Nasal cavity respiratory epithelium epithelial cell of viscerocranial mucosa (primary cell): ENCODE data around the gene HOXD11. TPM values are rescaled to one million over a fixed set of nuclear protein-coding genes. Genes with fewer than 3 reads are reported as not detected.

Experiments used
- total RNA-seq: library from RNA; depleted of rRNA; stranded (reverse); fragments of >200 nt; gene quantifications from 2 replicates; pipeline ENCODE4 v1.2.3, GENCODE V29; 2014

The HOXD11 gene
- not detected in 2 replicates for total RNA-seq

DNA sequence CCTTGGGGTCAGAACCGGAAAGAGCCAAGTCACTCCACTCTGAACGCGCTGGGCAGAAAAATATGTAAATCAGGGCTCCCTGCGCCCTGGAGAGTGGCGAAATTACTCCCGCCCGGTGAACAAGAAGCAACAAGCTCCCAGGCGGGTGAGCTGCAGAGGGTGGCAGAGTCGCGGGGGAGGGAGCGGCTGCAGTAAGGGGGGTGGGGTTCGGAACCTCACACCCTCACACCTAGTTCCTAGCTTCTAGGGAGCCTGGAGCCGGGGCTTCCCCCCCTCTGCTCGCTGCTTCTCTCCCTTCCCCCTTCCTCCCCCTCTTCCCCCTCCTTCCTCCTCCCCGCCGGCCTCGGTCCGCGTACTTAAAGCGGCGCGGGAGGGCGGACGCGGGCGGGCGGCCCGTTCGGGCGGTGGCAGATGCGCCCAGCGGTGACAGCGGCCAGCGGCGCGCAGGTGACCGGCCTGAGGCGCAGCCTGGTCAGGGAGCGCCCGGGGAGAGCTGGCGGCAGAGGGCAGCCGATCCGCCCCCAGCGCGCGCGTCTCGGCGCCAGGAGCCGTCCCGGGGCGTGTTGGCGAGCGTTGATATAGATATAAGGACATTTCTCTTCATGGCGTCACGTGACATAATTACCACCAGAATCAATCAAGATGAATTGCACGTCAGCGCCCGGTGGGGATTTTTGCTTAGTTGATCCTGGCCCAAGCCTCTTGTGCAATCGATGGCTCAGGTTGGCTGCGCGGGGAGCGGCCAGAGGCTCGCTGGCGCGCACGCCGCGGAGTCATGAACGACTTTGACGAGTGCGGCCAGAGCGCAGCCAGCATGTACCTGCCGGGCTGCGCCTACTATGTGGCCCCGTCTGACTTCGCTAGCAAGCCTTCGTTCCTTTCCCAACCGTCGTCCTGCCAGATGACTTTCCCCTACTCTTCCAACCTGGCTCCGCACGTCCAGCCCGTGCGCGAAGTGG lies at the start of gene HOXD11:
Gene HOXD11 (plus strand): TSS at position 700 of the 959 bp plus-strand sequence. CDS start 76 bp downstream, at position 776.

DNA sequence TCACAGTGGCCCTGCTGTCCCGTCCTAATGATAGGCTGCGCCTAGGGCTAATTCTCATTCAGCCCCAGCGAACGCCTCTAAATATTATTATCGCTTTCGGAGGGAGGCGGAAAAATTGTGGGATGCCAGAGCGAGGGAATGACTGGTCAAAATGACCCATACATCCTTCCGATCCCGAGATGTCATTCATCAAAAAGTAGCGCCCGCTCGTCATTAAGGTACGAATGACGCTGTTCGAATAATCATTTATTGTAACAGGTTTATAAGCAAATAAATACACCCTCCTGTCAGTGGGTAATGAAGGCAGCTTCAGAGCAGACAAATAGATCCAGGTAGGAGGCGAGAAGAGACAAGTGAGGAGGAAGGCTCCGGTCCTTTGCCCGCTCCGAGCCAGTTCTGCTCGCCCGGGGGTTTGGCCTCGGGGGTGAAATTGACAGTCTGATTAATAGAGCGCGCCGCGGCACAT lies 23.3 kb upstream of the HOXD11 start, which contains the start of gene EVX2:
Gene EVX2 (minus strand): TSS at position 167 of the 466 bp plus-strand sequence. CDS start 186 bp downstream, outside the sequence.

DNA sequence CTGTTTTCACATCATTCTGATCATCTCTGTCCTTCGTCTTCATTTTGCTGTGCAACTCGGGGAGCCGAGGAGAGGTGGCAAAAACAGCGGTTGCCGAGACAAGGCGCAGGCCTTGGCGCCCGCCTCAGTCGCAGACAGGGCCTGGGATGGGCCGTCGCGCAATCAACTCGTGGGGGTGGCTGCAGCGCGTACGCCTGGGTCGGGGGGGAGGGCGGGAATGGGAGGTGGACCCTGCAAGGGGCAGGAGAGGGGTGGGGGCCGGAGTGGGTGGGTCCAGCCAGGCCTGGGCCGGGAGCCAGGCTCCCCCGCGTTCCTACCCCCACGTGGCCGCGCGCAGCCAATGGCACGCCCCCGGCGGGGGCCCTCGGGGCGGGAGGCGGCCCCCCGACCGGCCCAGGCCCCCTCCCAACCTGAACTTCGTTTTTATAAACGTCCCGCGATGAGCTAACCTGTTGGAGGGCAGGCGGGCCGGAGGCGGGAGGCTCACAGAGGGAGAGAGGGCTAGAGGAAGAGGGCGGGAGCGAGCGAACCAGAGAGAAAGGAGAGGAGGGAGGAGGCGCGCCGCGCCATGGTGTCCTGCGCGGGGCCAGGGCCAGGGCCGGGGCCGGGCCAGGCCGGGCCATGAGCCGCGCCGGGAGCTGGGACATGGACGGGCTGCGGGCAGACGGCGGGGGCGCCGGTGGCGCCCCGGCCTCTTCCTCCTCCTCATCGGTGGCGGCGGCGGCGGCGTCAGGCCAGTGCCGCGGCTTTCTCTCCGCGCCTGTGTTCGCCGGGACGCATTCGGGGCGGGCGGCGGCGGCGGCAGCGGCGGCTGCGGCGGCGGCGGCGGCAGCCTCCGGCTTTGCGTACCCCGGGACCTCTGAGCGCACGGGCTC lies 14.6 kb upstream of the HOXD11 start, which contains the start of gene HOXD13:
Gene HOXD13 (plus strand): TSS at position 452 of the 875 bp plus-strand sequence. CDS start 170 bp downstream, at position 622.

DNA sequence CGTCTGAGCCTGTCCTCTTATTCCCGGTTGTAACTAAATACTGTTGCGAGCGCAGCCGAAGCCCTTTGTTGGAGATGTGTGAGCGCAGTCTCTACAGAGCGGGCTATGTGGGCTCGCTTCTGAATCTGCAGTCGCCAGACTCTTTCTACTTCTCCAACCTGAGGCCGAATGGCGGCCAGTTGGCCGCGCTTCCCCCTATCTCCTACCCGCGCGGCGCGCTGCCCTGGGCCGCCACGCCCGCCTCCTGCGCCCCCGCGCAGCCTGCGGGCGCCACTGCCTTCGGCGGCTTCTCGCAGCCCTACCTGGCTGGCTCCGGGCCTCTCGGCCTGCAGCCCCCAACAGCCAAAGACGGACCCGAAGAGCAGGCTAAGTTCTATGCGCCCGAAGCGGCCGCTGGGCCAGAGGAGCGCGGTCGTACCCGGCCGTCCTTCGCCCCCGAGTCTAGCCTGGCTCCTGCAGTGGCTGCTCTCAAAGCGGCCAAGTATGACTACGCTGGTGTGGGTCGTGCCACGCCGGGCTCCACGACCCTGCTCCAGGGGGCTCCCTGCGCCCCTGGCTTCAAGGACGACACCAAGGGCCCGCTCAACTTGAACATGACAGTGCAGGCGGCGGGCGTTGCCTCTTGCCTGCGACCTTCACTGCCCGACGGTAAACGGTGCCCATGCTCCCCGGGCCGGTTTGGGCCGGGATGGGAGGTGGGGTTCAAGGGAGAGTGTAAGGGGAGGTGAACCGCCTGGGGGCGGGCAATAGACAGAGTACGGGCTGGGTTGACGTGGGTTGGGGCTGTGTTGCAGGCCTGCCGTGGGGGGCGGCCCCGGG lies 7.1 kb upstream of the HOXD11 start, which contains the start of gene HOXD12:
Gene HOXD12 (plus strand): TSS at position 68 of the 819 bp plus-strand sequence. CDS start 7 bp downstream, at position 75.

DNA sequence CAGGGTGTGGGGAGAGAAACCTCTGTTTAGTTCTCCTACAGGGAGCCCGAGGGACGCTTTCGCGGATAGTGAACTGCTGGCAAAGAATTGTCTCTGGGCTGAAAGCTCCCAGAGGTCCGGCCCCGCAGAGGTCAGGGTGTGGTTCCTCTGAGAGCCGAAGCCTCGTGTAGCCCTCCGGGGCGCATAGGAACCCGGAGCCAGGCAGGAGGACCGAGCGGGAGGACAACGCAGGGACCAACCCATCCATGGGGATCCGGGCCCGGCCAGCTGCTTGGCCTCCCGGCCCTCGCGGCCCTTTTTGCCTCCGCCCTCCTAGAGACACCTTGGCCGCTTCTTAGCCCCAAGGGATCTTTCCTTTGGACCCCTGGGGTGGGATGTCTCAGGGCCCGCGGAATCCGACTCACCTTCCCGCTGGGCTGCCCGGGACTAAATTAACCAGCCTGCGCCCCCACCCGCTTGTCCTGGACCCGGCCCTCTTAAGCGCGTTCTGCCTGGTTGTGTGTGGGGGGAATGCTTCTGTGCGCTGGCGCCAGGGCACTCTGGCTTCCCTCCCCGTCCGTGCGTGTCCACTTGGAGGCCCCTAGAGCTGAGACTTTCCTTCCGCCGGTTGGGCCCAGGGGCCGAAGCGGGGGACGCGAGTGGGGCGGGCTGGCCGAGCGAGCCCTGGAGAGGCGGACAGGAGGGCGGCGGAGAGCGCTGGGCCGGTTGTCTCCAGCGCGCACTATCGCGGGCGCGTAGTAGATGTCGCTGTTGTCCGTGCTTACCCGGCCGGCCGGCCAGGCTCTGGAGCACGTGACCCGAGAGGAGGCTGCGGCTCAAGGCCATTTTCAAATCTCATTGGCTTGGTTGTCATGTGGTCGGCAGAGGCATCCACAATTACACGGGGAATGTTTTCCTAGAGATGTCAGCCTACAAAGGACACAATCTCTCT lies 9.1 kb downstream of the HOXD11 start, which contains the start of gene HOXD10:
Gene HOXD10 (plus strand): TSS at position 896 of the 931 bp plus-strand sequence. CDS start 56 bp downstream, outside the sequence.

DNA sequence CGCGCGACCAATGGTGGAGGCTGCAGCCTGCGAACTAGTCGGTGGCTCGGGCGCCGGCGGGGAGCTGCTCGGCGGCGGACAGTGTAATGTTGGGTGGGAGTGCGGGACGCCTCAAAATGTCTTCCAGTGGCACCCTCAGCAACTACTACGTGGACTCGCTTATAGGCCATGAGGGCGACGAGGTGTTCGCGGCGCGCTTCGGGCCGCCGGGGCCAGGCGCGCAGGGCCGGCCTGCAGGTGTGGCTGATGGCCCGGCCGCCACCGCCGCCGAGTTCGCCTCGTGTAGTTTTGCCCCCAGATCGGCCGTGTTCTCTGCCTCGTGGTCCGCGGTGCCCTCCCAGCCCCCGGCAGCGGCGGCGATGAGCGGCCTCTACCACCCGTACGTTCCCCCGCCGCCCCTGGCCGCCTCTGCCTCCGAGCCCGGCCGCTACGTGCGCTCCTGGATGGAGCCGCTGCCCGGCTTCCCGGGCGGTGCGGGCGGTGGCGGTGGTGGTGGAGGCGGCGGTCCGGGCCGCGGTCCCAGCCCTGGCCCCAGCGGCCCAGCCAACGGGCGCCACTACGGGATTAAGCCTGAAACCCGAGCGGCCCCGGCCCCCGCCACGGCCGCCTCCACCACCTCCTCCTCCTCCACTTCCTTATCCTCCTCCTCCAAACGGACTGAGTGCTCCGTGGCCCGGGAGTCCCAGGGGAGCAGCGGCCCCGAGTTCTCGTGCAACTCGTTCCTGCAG lies 15.8 kb downstream of the HOXD11 start, which contains the start of gene HOXD9:
Gene HOXD9 (plus strand): TSS at position 37 of the 728 bp plus-strand sequence. CDS start 50 bp downstream, at position 87.

DNA sequence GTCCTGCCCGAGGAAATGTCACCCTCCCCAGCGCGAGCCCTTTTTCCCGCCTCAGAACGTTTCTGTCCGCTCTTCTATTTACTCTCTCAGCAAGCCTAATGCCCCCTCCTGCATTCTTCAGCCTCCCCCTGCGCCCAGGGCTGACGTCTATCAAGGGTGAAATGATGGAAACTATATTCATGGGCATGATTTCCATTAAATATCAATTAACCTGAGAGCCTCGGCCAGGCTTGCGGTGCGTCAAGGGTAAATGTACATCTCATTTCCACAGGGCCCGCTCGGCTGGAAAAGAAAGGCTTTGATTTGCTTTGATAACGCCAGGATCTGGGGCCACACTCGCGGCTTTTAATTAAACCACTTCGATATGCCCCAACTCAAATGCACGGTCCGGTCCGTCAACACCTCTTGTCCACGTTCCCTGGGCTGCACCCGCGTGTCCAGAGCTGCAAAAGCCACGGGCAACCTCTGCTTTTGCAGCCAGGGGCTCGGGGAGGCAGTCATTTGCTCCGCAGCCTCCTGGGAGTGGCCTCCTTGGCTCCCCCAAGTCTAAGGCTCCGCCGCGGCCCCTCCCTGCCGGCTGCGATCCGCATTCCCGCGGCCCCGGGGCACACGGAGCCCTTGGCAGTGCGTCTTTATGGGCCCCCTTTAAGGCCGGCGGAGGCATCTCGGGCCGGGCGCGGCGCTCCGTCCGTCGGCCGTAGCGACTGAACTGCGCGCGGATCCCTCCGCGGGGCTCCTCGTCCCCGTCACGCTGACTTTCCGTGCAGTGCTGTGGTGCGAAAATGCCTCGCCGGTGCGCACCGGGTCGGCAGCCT lies 22.1 kb downstream of the HOXD11 start, which contains the start of gene HOXD8:
Gene HOXD8 (plus strand): TSS at position 724 of the 815 bp plus-strand sequence. CDS start 662 bp downstream, outside the sequence.

DNA sequence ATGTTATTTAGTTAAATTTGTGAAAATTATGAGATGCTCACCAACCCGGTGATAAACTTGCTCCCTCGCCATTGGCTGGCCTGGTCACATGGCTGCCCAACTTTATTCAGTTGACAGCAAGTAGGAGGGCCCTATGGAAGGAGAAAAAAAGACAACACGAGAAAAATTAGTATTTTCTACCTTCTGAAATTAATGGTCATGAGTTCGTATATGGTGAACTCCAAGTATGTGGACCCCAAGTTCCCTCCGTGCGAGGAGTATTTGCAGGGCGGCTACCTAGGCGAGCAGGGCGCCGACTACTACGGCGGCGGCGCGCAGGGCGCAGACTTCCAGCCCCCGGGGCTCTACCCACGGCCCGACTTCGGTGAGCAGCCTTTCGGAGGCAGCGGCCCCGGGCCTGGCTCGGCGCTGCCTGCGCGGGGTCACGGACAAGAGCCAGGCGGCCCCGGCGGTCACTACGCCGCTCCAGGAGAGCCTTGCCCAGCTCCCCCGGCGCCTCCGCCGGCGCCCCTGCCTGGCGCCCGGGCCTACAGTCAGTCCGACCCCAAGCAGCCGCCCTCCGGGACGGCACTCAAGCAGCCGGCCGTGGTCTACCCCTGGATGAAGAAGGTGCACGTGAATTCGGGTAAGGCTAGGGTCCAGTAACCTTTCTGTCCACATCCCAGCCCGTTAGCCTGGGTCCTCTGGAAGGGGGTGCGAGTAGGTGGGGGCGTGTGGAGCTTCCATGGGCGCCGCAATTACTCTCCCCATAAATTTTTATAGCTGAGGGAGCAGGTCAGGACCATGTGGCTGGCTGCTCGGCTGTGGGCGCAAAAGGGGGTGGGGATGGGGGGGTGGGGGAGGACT lies 44.6 kb downstream of the HOXD11 start, which contains the start of gene HOXD4:
Gene HOXD4 (plus strand): TSS at position 109 of the 846 bp plus-strand sequence. CDS start 84 bp downstream, at position 193.

DNA sequence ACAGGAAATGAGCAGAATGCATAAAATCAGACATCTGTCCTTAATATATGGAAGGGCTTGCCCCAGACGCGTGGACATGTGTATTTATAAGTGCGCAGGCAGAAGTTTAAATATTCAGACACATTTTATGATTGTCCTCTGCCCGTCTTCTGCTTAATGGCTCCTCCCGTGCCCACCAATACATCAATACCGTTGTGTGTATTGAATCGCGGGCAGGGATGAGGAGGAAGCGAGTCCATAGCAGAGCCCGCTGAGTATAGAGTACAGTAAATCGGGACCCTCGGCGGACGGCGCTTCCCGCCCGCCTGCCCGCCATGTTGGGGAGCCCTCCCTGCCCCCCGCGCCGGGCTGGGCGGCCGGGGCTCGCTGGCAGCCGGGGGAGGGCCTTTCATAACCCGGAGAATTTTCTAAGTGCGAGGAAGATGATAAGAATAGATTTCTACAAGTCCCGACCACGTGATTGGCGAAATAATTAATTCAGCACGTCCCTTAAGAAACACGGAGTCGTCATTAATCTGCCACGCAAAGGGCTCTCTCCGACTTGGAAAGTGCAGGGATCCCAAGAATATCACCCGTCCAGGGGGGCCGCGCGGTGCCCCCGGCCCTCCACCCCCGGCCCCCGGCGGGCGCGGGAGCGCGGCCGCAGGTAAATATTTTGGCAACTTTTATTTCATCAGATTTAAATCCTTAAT lies 49.9 kb downstream of the HOXD11 start, which contains the start of gene HOXD3:
Gene HOXD3 (plus strand): TSS at position 501 of the 692 bp plus-strand sequence. CDS start 11,808 bp downstream, outside the sequence.

Other genes starting within 250 kb of the HOXD11 start
- 17.4 and 35.1 TPM in 2 replicates for gene LNPK, start 105.0 kb upstream of the HOXD11 start, total RNA-seq
- not detected in 2 replicates for gene EVX2, start 23.3 kb upstream of the HOXD11 start, total RNA-seq
- not detected in 2 replicates for gene HOXD13, start 14.6 kb upstream of the HOXD11 start, total RNA-seq
- gene HOXD12, start 7.5 kb upstream of the HOXD11 start, total RNA-seq, result not detected in 2 replicates
- gene HOXD10, start 9.5 kb downstream of the HOXD11 start, total RNA-seq, result not detected in 2 replicates
- gene HOXD9, start 15.4 kb downstream of the HOXD11 start, total RNA-seq, result not detected in 2 replicates
- not detected in 2 replicates for gene HOXD8, start 22.4 kb downstream of the HOXD11 start, total RNA-seq
- gene HOXD4, start 44.3 kb downstream of the HOXD11 start, total RNA-seq, result not detected in 2 replicates
- gene HOXD3, start 50.0 kb downstream of the HOXD11 start, total RNA-seq, result not detected in 2 replicates
- gene HOXD1, start 81.4 kb downstream of the HOXD11 start, total RNA-seq, result not detected in 2 replicates
- gene MTX2, start 162.2 kb downstream of the HOXD11 start, total RNA-seq, result 27.0 and 31.5 TPM in 2 replicates